ENCODE data around the gene GTPBP6. TPM values are rescaled to one million over a fixed set of nuclear protein-coding genes. Genes with fewer than 3 reads are reported as not detected.
"Not testable (repeated sequence)": the region's sequence is repeated elsewhere in the genome, so short reads cannot be mapped to it uniquely, and the experiment has no call there.

The GTPBP6 gene
- total and polyA plus RNA-seq, 8 donors: 19.8 to 73.9 (median 43.1) TPM

DNA sequence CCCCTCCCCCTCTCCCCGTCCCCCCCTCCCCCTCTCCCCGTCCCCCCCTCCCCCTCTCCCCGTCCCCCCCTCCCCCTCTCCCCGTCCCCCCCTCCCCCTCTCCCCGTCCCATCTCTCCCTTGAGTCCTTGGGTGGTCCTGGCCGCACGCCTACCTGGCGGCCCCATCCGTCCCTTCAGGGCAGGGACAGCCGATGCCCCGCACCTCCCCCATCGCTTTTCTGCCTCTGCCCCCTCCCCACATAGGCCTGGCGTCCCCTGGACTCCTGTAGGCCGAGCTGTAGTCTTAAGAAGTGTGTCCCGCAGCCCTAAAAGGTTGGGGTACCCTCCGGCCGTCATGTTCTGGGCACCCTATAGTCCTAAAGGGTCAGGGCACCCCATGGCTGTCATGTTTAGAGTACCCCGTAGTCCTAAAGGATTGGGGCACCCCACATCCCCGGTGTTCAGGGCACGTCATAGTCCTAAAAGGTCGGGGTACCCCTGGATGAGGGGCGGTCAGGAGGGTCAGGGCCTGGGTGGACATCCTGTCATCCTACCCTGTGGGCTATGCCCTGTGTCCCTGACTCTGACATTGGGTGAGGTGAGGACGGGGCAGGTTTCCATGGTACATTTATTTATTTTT lies 10.8 kb upstream of the GTPBP6 start:
- Histone ChIP-seq H3K4me1 (peaks cover 9 to 22% (median 13%) of the 10 kb centered on the region in 4 donors), H3K27ac (no peak overlapping the region), H3K36me3 (peaks cover 0 to 17% (median 16%) of the 10 kb centered on the region in 4 donors), H3K4me3 (no peak overlapping the region), H3K9me3 (no peaks in the 10 kb centered on the region), H3K27me3 (peaks cover 0 to 56% (median 13%) of the 10 kb centered on the region in 3 donors)
- no peak for DNase-seq
- no peak for TF ChIP-seq POLR2AphosphoS5 (IDR thresholded peaks at IDR 0.05)
- TF ChIP-seq POLR2A (IDR thresholded peaks at IDR 0.05): no peak
- 86 to 94% (median 90%) methylated on average over 11 to 15 of the region's 23 CpGs for WGBS, 5 donors
- intact Hi-C loops (cut with DNase I; ENCODE audit: low total_unique reads): no loop called here

DNA sequence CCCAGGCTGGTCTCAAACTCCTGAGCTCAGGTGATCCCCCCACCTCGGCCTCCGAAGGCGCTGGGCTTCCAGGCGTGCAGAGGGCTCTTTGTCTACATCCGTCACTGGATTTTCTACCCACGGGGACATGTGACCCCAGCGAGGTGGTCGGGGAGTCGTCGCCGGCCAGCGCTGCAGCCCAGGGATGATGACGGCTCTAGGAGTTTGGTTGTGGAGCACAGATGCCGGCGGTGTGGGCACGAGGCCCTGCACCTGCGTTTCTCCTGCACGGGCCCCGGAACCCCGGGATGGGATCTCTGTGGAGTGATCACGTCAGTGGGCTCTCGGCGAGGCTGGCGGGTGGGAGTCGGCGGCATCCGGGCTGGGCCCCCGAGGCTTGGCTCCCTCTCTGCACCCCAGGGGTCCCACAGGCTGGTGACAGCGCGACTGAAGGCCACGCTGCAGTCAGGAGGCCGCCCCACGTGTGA lies 9.1 kb upstream of the GTPBP6 start:
- TF ChIP-seq POLR2A (IDR thresholded peaks at IDR 0.05): no peak
- no peak for TF ChIP-seq EP300 (IDR thresholded peaks at IDR 0.05)
- TF ChIP-seq, protein P1, sequence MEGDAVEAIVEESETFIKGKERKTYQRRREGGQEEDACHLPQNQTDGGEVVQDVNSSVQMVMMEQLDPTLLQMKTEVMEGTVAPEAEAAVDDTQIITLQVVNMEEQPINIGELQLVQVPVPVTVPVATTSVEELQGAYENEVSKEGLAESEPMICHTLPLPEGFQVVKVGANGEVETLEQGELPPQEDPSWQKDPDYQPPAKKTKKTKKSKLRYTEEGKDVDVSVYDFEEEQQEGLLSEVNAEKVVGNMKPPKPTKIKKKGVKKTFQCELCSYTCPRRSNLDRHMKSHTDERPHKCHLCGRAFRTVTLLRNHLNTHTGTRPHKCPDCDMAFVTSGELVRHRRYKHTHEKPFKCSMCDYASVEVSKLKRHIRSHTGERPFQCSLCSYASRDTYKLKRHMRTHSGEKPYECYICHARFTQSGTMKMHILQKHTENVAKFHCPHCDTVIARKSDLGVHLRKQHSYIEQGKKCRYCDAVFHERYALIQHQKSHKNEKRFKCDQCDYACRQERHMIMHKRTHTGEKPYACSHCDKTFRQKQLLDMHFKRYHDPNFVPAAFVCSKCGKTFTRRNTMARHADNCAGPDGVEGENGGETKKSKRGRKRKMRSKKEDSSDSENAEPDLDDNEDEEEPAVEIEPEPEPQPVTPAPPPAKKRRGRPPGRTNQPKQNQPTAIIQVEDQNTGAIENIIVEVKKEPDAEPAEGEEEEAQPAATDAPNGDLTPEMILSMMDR (IDR thresholded peaks at IDR 0.05): no peak
- TF ChIP-seq POLR2AphosphoS5 (IDR thresholded peaks at IDR 0.05): no peak
- H3K36me3 ChIP-seq: peaks cover 0 to under 1% (median under 1%) of the 10 kb centered on the region in 4 donors
- 85 to 92% (median 88%) methylated on average over 19 to 33 of the region's 33 CpGs for whole genome bisulfite sequencing, 5 donors
- no peak overlapping the region for H3K27ac ChIP-seq
- H3K9me3 ChIP-seq: no peaks in the 10 kb centered on the region
- intact Hi-C loops (cut with DNase I; ENCODE audit: low total_unique reads): no loop called here
- H3K4me1 ChIP-seq: peaks cover 9 to 36% (median 16%) of the 10 kb centered on the region in 4 donors
- H3K27me3 ChIP-seq: peaks cover 0 to 62% (median 13%) of the 10 kb centered on the region in 3 donors
- no peak overlapping the region for H3K4me3 ChIP-seq
- no peak for DNase-seq

DNA sequence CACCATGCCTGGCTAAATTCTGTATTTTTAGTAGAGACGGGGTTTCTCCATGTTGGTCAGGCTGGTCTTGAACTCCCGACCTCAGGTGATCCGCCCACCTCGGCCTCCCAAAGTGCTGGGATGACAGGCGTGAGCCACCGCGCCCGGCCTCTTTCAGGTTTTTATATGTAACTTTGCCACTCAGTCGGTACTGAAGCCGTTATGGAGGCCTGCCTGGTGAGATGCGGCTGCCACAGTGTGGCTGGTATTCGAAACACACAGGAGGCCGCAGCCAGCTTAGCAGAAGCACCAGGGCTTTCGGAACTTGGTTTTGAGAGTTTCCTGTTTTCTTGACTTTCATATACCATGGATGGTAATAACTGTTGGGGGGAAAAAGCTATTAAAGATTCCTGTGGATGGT lies 6.1 kb upstream of the GTPBP6 start:
- H3K27ac ChIP-seq; H3K9me3 ChIP-seq; H3K4me3 ChIP-seq; H3K36me3 ChIP-seq; DNase-seq; intact Hi-C loops (cut with DNase I; ENCODE audit: low total_unique reads): not testable (repeated sequence)
- 77 to 89% (median 87%) methylated on average over 13 to 14 of the region's 14 CpGs for WGBS, 5 donors
- Histone ChIP-seq H3K27me3 (peaks cover 0 to 36% (median 0%) of the 10 kb centered on the region in 3 donors), H3K4me1 (peaks cover 13 to 35% (median 18%) of the 10 kb centered on the region in 4 donors)

DNA sequence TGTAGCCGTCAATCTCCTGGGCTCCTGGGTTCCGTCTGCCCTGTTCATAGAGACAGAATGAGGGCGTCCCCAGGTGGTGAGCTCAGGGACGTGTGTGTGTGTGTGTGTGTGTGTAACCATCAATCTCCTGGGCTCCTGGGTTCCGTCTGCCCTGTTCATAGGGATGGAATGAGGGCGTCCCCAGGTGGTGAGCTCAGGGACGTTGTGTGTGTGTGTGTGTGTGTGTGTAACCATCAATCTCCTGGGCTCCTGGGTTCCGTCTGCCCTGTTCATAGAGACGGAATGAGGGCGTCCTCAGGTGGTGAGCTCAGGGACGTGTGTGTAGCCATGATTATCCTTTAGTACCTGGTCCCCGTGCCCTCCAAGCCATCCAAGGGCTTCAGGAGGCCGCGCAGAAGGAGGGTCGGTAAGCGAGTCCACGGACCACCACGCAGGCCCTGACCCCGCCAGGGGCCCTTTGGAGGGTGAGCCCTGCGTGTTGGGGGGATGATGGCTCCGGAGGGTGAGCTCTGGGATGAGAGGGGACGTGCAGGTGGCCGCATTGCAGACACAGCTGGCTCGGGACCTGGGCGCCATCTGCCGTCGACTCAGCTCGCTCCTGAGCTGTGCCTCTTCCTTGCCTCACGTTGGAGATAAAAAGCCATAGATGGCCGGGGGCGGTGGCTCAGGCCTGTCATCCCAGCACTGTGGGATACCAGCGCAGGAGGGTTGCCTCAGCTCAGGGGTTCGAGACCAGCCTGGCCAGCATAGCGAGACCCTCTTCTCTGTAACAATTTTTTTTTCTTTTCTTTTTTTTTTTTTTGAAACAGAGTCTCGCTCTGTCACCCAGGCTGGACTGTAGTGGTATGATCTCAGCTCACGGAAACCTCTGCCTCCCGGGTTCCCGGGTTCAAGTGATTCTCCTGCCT lies 5.4 kb upstream of the GTPBP6 start:
- Histone ChIP-seq H3K9me3 (no peaks in the 10 kb centered on the region), H3K36me3 (no peaks in the 10 kb centered on the region), H3K27me3 (peaks cover 0 to 36% (median 0%) of the 10 kb centered on the region in 3 donors), H3K4me1 (peaks cover 16 to 40% (median 21%) of the 10 kb centered on the region in 4 donors), H3K27ac (no peak overlapping the region), H3K4me3 (no peak overlapping the region)
- DNase-seq: peak; percentile 60 to 87
- WGBS, 5 donors: 48 to 80% (median 77%) methylated on average over 13 to 38 of the region's 38 CpGs
- TF ChIP-seq, protein P1 (IDR thresholded peaks at IDR 0.05): no peak
- TF ChIP-seq POLR2A (IDR thresholded peaks at IDR 0.05): no peak
- TF ChIP-seq EP300 (IDR thresholded peaks at IDR 0.05): no peak
- no peak for TF ChIP-seq POLR2AphosphoS5 (IDR thresholded peaks at IDR 0.05)
- intact Hi-C loops (cut with DNase I; ENCODE audit: low total_unique reads): no loop called here

DNA sequence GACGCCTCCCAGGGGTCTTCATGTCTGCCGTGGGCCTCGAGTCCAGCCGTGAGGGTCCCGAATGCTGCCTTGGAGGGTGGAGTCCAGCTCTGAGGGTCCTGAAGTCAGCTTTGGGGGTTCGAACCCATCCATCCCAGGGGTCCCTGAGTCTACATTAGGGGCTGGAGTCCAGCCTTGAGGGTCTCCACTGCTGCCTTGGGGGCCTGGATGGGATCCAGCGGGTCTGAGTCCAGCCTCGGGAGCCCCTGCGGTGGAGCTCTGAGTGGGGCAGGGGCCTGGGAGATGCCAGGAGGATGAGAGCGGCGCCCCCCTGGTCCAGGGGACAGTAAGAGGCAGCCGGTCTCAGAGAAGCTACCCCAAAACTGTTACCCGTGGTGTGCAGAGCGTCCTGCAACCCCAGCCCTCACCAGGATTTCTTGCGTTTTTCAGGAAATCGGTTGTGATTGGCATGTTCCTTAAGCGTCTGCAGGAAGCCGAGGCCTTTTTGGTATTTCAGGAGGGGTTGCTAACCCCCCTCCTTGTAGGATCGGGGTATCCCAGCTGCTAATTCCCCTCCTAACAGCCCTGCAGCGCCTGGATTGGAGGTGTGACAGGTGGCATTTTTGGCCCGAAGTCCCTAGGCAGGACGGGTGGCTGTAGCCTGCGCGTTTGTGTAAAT lies 1.7 kb upstream of the GTPBP6 start:
- Histone ChIP-seq H3K36me3 (peaks cover under 1 to 13% (median 12%) of the 10 kb centered on the region in 4 donors), H3K27ac (peak overlapping the region; percentile 89 to 100 (median 95)), H3K27me3 (peaks cover 0 to 14% (median 0%) of the 10 kb centered on the region in 3 donors), H3K4me1 (peaks cover 16 to 54% (median 37%) of the 10 kb centered on the region in 4 donors), H3K4me3 (peak overlapping the region; percentile 80 to 97 (median 90)), H3K9me3 (no peaks in the 10 kb centered on the region)
- intact Hi-C loops (cut with DNase I; ENCODE audit: low total_unique reads): no loop called here
- no peak for TF ChIP-seq EP300 (IDR thresholded peaks at IDR 0.05)
- TF ChIP-seq, protein P1 (IDR thresholded peaks at IDR 0.05): no peak
- WGBS, 5 donors: 1 to 6% (median 3%) methylated on average over 20 to 24 of the region's 24 CpGs
- DNase-seq: peak in 1 of 2 donors; percentile 48
